Activated CD4-positive, alpha-beta T cell treated with anti-CD3 and anti-CD28 coated beads, Interleukin-2, amount 10 ng/mL, durations not matched to agents 7 days and 5 days (primary cell): ENCODE results near the gene FOXD4L4. TPM values are rescaled to one million over a fixed set of nuclear protein-coding genes. Genes with fewer than 3 reads are reported as not detected.
"Not testable (repeated sequence)": the region's sequence is repeated elsewhere in the genome, so short reads cannot be mapped to it uniquely, and the experiment has no call there.

Source experiments
- CTCF ChIA-PET: fragments of 350-600 bp; sonication (Branson Sonifier 250); formaldehyde crosslinking; loops from one replicate; lab custom pipeline; 2021; ENCODE audit warnings: antibody characterized with exemption; lab: Charles Lee
- POLR2A ChIA-PET: fragments of 350-600 bp; sonication (Branson Sonifier 250); formaldehyde crosslinking; loops from one replicate; lab custom pipeline; 2021; ENCODE audit warnings: antibody characterized with exemption; lab: Charles Lee
- DNase-seq: peaks from one replicate; pipeline ENCODE4 v3.0.0-alpha.2; 2020
- H3K27ac Mint-ChIP-seq: one replicate; pipeline ENCODE4 v1.8.0; 2021; ENCODE audit warnings: mild to moderate bottlenecking, moderate library complexity, mixed read lengths
- H3K27me3 Mint-ChIP-seq: one replicate; pipeline ENCODE4 v1.8.0; 2021; ENCODE audit warnings: mixed read lengths
- H3K36me3 Mint-ChIP-seq: one replicate; pipeline ENCODE4 v1.8.0; 2021; ENCODE audit warnings: low read depth, mixed read lengths
- H3K4me1 Mint-ChIP-seq: one replicate; pipeline ENCODE4 v1.8.0; 2021; ENCODE audit warnings: mixed read lengths
- H3K4me3 Mint-ChIP-seq: one replicate; pipeline ENCODE4 v1.8.0; 2021; ENCODE audit warnings: mild to moderate bottlenecking, moderate library complexity, mixed read lengths
- H3K9me3 Mint-ChIP-seq: one replicate; pipeline ENCODE4 v1.8.0; 2021; ENCODE audit warnings: mixed read lengths
- total RNA-seq, 2 experiments: library from RNA; stranded (reverse); gene quantifications; one replicate each; pipeline ENCODE4 v1.2.3, GENCODE V29; 2021

The FOXD4L4 gene
- total RNA-seq, result under 1 TPM; 0.19 to 0.37 TPM

GRCh38 chr9:65737096-65737564, at the start of gene FOXD4L4:
Gene FOXD4L4, plus strand, starts transcription at chr9:65737146. Its CDS starts 0 bp downstream, at chr9:65737146.
- H3K4me3 Mint-ChIP-seq, result not testable (repeated sequence)

GRCh38 chr9:65703550-65703949, 33.4 kb upstream of the FOXD4L4 start:
- H3K27me3 Mint-ChIP-seq, POLR2A ChIA-PET, H3K9me3 Mint-ChIP-seq, H3K4me1 Mint-ChIP-seq, CTCF ChIA-PET, H3K4me3 Mint-ChIP-seq, DNase-seq, H3K36me3 Mint-ChIP-seq, H3K27ac Mint-ChIP-seq: not testable (repeated sequence)

More at GRCh38 chr9:65737096-65737564, at the start of gene FOXD4L4:
- DNase-seq, H3K27me3 Mint-ChIP-seq, CTCF ChIA-PET, H3K9me3 Mint-ChIP-seq, POLR2A ChIA-PET, H3K36me3 Mint-ChIP-seq, H3K27ac Mint-ChIP-seq, H3K4me1 Mint-ChIP-seq: not testable (repeated sequence)

GRCh38 chr9:65714445-65714844, 22.5 kb upstream of the FOXD4L4 start:
- CTCF ChIA-PET, H3K4me1 Mint-ChIP-seq, H3K36me3 Mint-ChIP-seq, POLR2A ChIA-PET, H3K9me3 Mint-ChIP-seq, H3K27me3 Mint-ChIP-seq, DNase-seq, H3K27ac Mint-ChIP-seq, H3K4me3 Mint-ChIP-seq: not testable (repeated sequence)

GRCh38 chr9:65738133-65738532, 1.2 kb downstream of the FOXD4L4 start:
- H3K27me3 Mint-ChIP-seq, H3K4me3 Mint-ChIP-seq, DNase-seq, H3K4me1 Mint-ChIP-seq, CTCF ChIA-PET, H3K27ac Mint-ChIP-seq, H3K9me3 Mint-ChIP-seq, POLR2A ChIA-PET, H3K36me3 Mint-ChIP-seq: not testable (repeated sequence)

Other genes starting within 250 kb of the FOXD4L4 start
- gene ZNG1E, start 61.2 kb upstream of the FOXD4L4 start, total RNA-seq, result 10 to 100 TPM; 36.9 to 40.8 TPM